Esophagus muscularis mucosa (tissue), 3 donors: Measurements from ENCODE around the gene TRHDE.

ENCODE experiments used
- POLR2A ChIP-seq: fragments of 450-650 bp; IDR thresholded peaks from one replicate; pipeline ENCODE4 v1.6.1; 2017; ENCODE audit warnings: antibody characterized with exemption, moderate library complexity, mild to moderate bottlenecking, low read depth
- TF ChIP-seq, protein P1 (sequence below), 3 experiments: fragments of 200-600 bp in 2 of 3; fragments of 450-650 bp in 1 of 3; sonication (generic) in 2 of 3; IDR thresholded peaks; one replicate each; pipeline ENCODE4 v1.5.1; 2017 to 2019; ENCODE audit warnings: antibody characterized with exemption in 3 of 3, mild to moderate bottlenecking in 2 of 3, moderate library complexity in 1 of 3

GRCh38 chr12:72236071-72236705 lies 36.0 kb upstream of the TRHDE start:
- TF ChIP-seq, protein P1, sequence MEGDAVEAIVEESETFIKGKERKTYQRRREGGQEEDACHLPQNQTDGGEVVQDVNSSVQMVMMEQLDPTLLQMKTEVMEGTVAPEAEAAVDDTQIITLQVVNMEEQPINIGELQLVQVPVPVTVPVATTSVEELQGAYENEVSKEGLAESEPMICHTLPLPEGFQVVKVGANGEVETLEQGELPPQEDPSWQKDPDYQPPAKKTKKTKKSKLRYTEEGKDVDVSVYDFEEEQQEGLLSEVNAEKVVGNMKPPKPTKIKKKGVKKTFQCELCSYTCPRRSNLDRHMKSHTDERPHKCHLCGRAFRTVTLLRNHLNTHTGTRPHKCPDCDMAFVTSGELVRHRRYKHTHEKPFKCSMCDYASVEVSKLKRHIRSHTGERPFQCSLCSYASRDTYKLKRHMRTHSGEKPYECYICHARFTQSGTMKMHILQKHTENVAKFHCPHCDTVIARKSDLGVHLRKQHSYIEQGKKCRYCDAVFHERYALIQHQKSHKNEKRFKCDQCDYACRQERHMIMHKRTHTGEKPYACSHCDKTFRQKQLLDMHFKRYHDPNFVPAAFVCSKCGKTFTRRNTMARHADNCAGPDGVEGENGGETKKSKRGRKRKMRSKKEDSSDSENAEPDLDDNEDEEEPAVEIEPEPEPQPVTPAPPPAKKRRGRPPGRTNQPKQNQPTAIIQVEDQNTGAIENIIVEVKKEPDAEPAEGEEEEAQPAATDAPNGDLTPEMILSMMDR (IDR thresholded peaks at IDR 0.05) = no peak
- no peak for TF ChIP-seq POLR2A
